Measurements from ENCODE around the gene TMEM151A. TPM values are rescaled to one million over a fixed set of nuclear protein-coding genes. Genes with fewer than 3 reads are reported as not detected.

Gene TMEM151A
- total and polyA plus RNA-seq, 2 of the 4 experiments (the other 2 are of a cell fraction): 0.03 TPM; not detected in 1

DNA sequence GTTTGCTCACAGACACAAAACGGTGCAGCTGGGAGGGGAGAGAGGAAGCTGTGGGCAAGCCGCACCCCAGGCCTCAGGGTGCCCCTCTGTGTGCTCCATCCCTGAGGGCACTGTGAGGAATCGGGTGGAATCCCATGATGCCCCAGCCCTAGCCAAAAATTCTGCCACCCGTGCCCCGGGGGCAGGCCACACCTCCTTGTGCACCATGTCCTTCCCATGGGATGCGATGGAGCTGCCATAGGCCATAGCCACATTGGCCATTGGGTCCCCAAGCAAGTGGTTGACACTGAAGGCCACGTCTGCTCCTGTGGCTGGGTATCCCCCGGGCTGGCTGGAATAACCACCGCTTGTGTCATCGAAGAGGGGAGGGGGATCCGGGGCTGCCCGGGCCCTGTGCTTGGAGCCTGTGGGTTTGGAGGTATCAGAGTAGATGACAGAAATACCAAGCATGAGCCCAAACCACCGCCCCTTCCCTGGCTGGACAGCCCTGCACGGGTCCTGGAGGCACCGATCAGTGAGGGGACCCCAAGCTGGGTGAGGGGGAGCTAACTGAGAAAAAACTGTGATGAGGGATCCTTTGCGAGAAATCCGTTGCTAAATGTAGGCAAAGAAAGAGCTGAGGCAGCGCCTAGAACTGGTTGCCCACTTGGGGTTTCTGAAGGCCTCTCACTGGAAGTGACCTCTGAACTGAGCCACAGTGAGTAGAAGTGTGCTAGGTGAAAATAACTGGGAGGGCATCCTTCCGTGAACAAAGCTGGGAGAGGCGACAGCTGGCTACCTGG, 3.6 kb upstream of the TMEM151A start (continued):
- TF ChIP-seq CEBPB (IDR thresholded peaks at IDR 0.05; ENCODE audit: low read depth, low read length) (no peak), MXI1 (IDR thresholded peaks at IDR 0.05; ENCODE audit: borderline replicate concordance, low read depth, low read length) (no peak)

All from IMR-90 (cell line).